Stromal cell of bone marrow (primary cell): Measurements from ENCODE around the gene SLC41A2.

Experiments
- DNase-seq: peaks from one replicate; pipeline ENCODE4 v3.0.0-alpha.2; 2012; ENCODE audit warnings: low read depth

SLC41A2 gene

GRCh38 chr12:104929368-104929767, 28.7 kb downstream of the SLC41A2 start:
- DNase-seq, result no peak

GRCh38 chr12:104928036-104928745, 29.9 kb downstream of the SLC41A2 start:
- no peak for DNase-seq

GRCh38 chr12:104925501-104925900, 32.6 kb downstream of the SLC41A2 start:
- no peak for DNase-seq

- DNase-seq, result no peak
Observed at GRCh38 chr12:104921340-104921739, 36.8 kb downstream of the SLC41A2 start.

GRCh38 chr12:104911942-104912341, 46.1 kb downstream of the SLC41A2 start:
- no peak for DNase-seq

- peak; percentile 65 for DNase-seq
Observed at GRCh38 chr12:104910196-104910840, 47.8 kb downstream of the SLC41A2 start.

DNA sequence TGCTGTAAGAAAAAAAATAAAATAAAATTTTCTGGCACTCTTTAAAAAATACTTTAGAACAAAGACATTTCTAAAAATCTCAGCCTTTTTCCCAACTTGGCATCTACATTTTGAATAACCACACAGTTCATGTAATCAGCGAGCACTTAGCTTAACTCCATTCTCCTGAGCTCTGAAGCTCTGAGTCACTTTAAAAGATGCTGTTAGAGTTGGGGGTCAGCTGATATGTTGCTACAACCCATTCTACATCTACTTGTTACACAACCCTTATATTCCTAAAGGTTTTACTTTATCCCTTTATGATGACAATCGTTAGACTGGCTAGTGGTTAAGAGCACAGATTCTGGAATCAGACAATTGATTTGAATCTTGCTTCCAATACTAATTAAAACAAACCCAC, 48.3 kb downstream of the SLC41A2 start:
- DNase-seq, result peak; percentile 45
